GM18502 (cell line): Measurements from ENCODE around the gene TSPAN9.

Source experiments
- ATAC-seq: cut with Tn5 transposase; IDR thresholded peaks from one replicate; pipeline ENCODE4 v1.9.1; 2021; ENCODE audit warnings: mild to moderate bottlenecking; ENCODE audit not compliant: unreplicated experiment, poor library complexity

The TSPAN9 gene

GRCh38 chr12:3319723-3320492 is 242.7 kb downstream of the TSPAN9 start:
- no peak for ATAC-seq

- ATAC-seq = no peak
These were observed 243.8 kb downstream of the TSPAN9 start for GRCh38 chr12:3320881-3321509.

GRCh38 chr12:3321881-3322280 is 244.7 kb downstream of the TSPAN9 start:
- no peak for ATAC-seq

GRCh38 chr12:3323002-3323685 is 246.0 kb downstream of the TSPAN9 start:
- no peak for ATAC-seq

GRCh38 chr12:3325736-3326135 is 248.6 kb downstream of the TSPAN9 start:
- ATAC-seq = no peak

GRCh38 chr12:3326156-3326849 is 249.1 kb downstream of the TSPAN9 start:
- ATAC-seq = no peak

GRCh38 chr12:3326850-3327780 is 249.9 kb downstream of the TSPAN9 start:
- no peak for ATAC-seq

- ATAC-seq = no peak
These were observed 250.9 kb downstream of the TSPAN9 start for GRCh38 chr12:3328081-3328480.

GRCh38 chr12:3328571-3328970 is 251.4 kb downstream of the TSPAN9 start:
- no peak for ATAC-seq

- ATAC-seq = no peak
These were observed 252.2 kb downstream of the TSPAN9 start for GRCh38 chr12:3329361-3329760.

GRCh38 chr12:3330976-3331510 is 253.9 kb downstream of the TSPAN9 start:
- no peak for ATAC-seq

GRCh38 chr12:3332188-3332587 is 255.0 kb downstream of the TSPAN9 start:
- ATAC-seq = no peak

- ATAC-seq = no peak
These were observed 256.4 kb downstream of the TSPAN9 start for GRCh38 chr12:3333583-3333982.

- ATAC-seq = no peak
These were observed 256.8 kb downstream of the TSPAN9 start for GRCh38 chr12:3333991-3334391.

GRCh38 chr12:3335078-3335487 is 257.9 kb downstream of the TSPAN9 start:
- no peak for ATAC-seq
